Activated CD4-positive, alpha-beta T cell treated with anti-CD3 and anti-CD28 coated beads, Interleukin-2, amount 10 ng/mL, durations not matched to agents 7 days and 5 days (primary cell): ENCODE results near the gene ARPC1A. TPM values are rescaled to one million over a fixed set of nuclear protein-coding genes. Genes with fewer than 3 reads are reported as not detected.
"Not testable (repeated sequence)": the region's sequence is repeated elsewhere in the genome, so short reads cannot be mapped to it uniquely, and the experiment has no call there.

Experiments
- CTCF ChIA-PET: fragments of 350-600 bp; sonication (Branson Sonifier 250); formaldehyde crosslinking; loops from one replicate; lab custom pipeline; 2021; ENCODE audit warnings: antibody characterized with exemption; lab: Charles Lee
- POLR2A ChIA-PET: fragments of 350-600 bp; sonication (Branson Sonifier 250); formaldehyde crosslinking; loops from one replicate; lab custom pipeline; 2021; ENCODE audit warnings: antibody characterized with exemption; lab: Charles Lee
- DNase-seq: peaks from one replicate; pipeline ENCODE4 v3.0.0-alpha.2; 2020
- H3K27ac Mint-ChIP-seq: one replicate; pipeline ENCODE4 v1.8.0; 2021; ENCODE audit warnings: mild to moderate bottlenecking, moderate library complexity, mixed read lengths
- H3K27me3 Mint-ChIP-seq: one replicate; pipeline ENCODE4 v1.8.0; 2021; ENCODE audit warnings: mixed read lengths
- H3K36me3 Mint-ChIP-seq: one replicate; pipeline ENCODE4 v1.8.0; 2021; ENCODE audit warnings: low read depth, mixed read lengths
- H3K4me1 Mint-ChIP-seq: one replicate; pipeline ENCODE4 v1.8.0; 2021; ENCODE audit warnings: mixed read lengths
- H3K4me3 Mint-ChIP-seq: one replicate; pipeline ENCODE4 v1.8.0; 2021; ENCODE audit warnings: mild to moderate bottlenecking, moderate library complexity, mixed read lengths
- H3K9me3 Mint-ChIP-seq: one replicate; pipeline ENCODE4 v1.8.0; 2021; ENCODE audit warnings: mixed read lengths
- total RNA-seq, 2 experiments: library from RNA; stranded (reverse); gene quantifications; one replicate each; pipeline ENCODE4 v1.2.3, GENCODE V29; 2021

ARPC1A gene
- total RNA-seq, 2 experiments from 2014 or later = 51.9 to 56.8 TPM

DNA sequence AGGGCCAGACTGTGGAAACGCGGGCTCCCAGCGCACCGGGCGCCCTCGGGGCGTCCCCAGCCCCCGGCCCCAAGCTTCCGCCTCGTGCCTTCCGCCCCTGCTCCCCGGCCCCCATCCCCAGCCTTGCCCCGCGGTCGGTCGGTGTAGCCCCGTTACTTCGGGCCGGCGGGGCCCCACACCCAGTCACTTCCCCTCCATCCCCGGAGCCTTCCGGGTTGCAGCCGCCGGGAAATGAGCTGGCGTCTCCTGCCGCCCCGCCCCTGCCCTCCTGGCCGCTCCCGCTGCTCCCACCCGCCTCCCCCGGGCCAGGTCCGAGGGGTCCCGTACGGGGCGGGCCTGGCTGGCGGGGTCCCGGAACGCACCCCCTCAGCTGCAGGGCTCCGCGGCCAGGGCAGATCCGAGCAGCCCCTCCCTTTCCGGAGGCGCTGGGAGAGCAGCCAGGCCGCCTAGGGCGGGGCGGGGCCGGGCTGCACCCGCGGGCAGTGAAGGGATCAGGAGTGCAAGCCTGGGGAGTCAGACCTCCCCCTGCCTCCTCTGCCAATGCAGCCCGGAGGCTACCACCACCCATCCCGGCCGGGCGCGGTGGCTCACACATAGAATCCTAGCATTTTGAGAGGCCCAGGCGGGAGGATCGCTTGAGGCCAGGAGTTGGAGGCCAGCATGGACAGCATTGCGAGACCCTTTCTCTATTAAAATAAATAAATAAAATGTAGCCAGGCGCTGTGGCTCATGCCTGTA lies 49.5 kb downstream of the ARPC1A start:
- H3K36me3 Mint-ChIP-seq = peaks cover 25% of the 10 kb centered on the region
- peak overlapping the region; percentile 75 for H3K27ac Mint-ChIP-seq
- CTCF ChIA-PET = interaction anchor here (0.6 kb wide), 1 partner anchor 90 kb away, joined by 3 read pairs; no protein-coding TSS in a partner anchor
- DNase-seq = peak; percentile 72
- peaks cover 42% of the 10 kb centered on the region for H3K4me1 Mint-ChIP-seq
- H3K4me3 Mint-ChIP-seq = peak overlapping the region; percentile 75
- no peaks in the 10 kb centered on the region for H3K27me3 Mint-ChIP-seq
- POLR2A ChIA-PET = interaction anchor here (0.6 kb wide), 1 partner anchor 960 kb away, joined by 3 read pairs; no protein-coding TSS in a partner anchor
- no peaks in the 10 kb centered on the region for H3K9me3 Mint-ChIP-seq

DNA sequence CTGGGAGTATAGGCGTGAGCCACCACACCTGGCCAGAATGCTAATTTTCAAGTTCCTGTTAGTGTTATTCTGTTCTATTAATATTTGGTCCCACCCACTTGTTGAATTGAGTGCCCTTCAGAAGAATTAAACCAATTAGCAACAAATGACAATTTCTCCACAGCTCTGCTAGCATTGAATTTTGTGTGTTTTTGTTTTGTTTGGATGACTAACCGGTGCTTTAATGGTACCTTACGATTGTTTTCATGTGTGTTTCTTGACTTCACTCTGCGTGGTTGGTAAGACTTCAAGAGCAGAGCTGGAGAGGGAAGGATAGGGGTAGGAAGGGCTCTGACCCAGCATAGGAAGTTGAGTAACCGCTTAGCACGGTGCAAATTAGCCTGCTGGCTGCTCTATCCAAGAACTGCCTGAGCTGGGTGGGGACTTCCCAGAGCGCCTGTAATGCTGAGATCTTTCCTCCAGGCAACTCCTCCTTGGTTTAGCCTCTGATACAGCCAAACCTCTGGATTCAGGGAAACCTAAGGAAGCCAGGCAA lies 53.4 kb downstream of the ARPC1A start:
- DNase-seq = peak; percentile 50
- POLR2A ChIA-PET = interaction anchor here (0.6 to 0.9 kb wide), 2 partner anchors 13 to 22 kb away, joined by 3 to 4 read pairs; no protein-coding TSS in a partner anchor
- H3K9me3 Mint-ChIP-seq = no peaks in the 10 kb centered on the region
- H3K4me1 Mint-ChIP-seq = peaks cover 54% of the 10 kb centered on the region
- CTCF ChIA-PET = interaction anchor here (0.6 to 2.8 kb wide), 2 partner anchors 10 to 192 kb away, joined by 3 to 5 read pairs; no protein-coding TSS in a partner anchor
- H3K27me3 Mint-ChIP-seq = no peaks in the 10 kb centered on the region
- peaks cover 48% of the 10 kb centered on the region for H3K36me3 Mint-ChIP-seq
- H3K4me3 Mint-ChIP-seq = peak overlapping the region; percentile 82
- peak overlapping the region; percentile 90 for H3K27ac Mint-ChIP-seq

DNA sequence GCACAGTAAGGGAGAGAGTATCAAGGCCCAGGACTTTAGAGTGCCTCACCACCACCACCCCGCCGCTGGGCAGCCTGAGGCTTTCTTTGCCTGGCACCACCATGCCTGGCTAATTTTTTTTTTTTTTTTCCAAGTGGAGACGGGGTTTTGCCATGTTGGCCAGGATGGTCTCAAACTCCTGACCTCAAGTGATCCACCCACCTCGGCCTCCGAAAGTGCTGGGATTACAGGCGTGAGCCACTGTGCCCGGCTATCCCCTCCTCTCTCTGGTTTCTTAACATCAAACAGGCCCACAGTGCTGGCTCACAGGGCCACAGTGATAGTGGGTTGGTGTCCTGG lies 54.0 kb downstream of the ARPC1A start:
- DNase-seq = not testable (repeated sequence)
- POLR2A ChIA-PET = interaction anchor here (0.6 to 0.9 kb wide), 2 partner anchors 13 to 21 kb away, joined by 3 to 4 read pairs; no protein-coding TSS in a partner anchor
- peaks cover 53% of the 10 kb centered on the region for H3K36me3 Mint-ChIP-seq

DNA sequence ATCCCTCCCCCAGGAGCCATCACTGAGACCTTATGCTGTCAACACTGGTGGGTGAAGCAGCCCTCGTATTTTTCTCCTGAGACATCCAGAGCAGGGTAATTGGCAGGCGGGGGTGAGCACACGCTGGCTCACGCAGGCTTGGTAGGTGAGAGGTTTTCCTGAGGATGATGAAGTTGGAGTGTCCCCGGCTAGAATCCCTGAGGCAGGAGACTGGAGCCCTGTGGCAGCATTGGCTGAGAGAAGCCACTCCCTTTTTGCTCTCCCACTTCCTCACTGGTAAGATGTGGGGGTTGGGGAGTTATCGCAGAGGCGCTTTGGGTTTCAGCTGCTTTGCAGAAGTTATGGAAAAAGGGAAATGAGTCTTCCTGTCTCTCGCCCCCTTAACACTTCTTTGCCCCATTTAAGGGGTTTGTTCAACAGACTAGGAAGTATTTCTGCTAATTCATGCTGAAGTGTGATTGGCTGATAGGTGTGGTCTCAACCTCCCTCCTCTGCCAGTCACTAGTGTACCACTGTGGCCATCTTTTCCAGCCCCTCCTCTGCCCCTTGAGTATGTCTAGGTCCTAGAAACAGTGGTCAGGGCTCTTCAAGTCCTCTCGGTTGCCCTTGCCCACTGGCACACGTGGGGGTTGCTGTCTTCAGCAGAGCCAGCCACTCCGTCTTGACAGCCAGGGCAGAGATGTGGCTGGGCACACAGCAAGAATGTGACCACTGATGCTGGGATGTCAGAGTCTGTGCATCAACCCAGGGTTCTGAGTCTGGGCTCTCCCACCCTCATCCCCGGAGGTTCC lies 54.5 kb downstream of the ARPC1A start:
- peak; percentile 46 for DNase-seq
- Mint-ChIP-seq H3K36me3 (peaks cover 54% of the 10 kb centered on the region), H3K4me1 (peaks cover 60% of the 10 kb centered on the region), H3K27ac (peak overlapping the region; percentile 90), H3K9me3 (no peaks in the 10 kb centered on the region), H3K27me3 (no peaks in the 10 kb centered on the region), H3K4me3 (peak overlapping the region; percentile 82)
- ChIA-PET POLR2A (interaction anchor here (0.9 to 1.0 kb wide), 3 partner anchors 12 to 53 kb away, joined by 3 to 4 read pairs (median 4); partner anchors contain the start of genes BUD31 and PDAP1), CTCF (no interaction called here)

More for the DNA sequence above, 54.0 kb downstream of the ARPC1A start:
- H3K9me3 Mint-ChIP-seq, H3K27me3 Mint-ChIP-seq: not testable (repeated sequence)
- H3K4me3 Mint-ChIP-seq = peak overlapping the region; percentile 82
- H3K4me1 Mint-ChIP-seq = peaks cover 60% of the 10 kb centered on the region
- CTCF ChIA-PET = interaction anchor here (0.6 to 2.8 kb wide), 2 partner anchors 10 to 193 kb away, joined by 3 to 5 read pairs; no protein-coding TSS in a partner anchor
- H3K27ac Mint-ChIP-seq = peak overlapping the region; percentile 90

DNA sequence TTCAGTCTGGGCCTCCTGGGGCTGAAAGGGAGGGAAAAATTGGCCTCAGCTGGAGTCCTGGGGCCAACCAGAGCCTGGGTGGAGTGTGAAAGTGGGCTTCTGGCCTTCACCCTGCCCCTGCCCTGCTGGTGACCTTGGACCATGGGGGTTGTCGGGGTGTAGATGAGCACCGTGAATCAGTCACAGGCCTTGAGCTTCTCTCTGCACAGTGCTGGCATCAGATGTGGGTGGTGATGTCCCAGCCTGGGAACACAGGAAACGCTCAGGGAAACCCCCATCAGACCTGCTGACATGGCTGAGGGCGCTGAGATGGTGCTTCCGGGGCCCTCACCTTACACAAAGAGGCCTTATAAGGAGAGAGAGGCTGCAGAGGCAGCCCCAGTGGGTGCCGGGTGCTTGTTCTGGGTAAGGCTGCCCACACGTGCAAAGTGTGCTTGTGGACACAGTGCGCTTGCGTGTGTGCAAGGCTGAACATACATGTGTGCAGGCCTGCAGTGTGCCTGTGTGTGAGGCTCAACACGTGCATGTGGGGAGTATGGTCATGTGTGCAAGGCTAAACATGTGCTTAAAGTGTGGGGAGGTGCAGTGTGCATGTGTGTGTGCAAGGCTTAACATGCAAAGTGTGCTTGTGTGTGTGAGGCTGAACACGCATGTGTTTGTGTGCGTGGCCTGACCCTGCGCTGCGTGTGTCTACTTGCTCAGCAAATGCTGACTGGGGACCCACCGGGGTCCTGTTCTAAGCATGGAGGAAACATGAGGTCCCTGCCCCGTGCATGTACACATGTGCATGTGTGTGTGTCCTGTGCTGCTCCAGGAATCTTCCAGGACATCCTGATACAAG lies 55.3 kb downstream of the ARPC1A start:
- POLR2A ChIA-PET = interaction anchor here (0.9 to 1.0 kb wide), 3 partner anchors 28 to 1048 kb away, joined by 3 to 4 read pairs (median 3); partner anchors contain the start of genes BUD31, PDAP1 and ZCWPW1
- peak overlapping the region; percentile 90 for H3K27ac Mint-ChIP-seq
- CTCF ChIA-PET = interaction anchor here (0.6 kb wide), 1 partner anchor 9 kb away, joined by 3 read pairs; no protein-coding TSS in a partner anchor
- H3K9me3 Mint-ChIP-seq = no peaks in the 10 kb centered on the region
- H3K4me1 Mint-ChIP-seq = peaks cover 65% of the 10 kb centered on the region
- H3K4me3 Mint-ChIP-seq = peak overlapping the region; percentile 82
- H3K27me3 Mint-ChIP-seq = no peaks in the 10 kb centered on the region
- peaks cover 54% of the 10 kb centered on the region for H3K36me3 Mint-ChIP-seq
- peak; percentile 95 for DNase-seq

DNA sequence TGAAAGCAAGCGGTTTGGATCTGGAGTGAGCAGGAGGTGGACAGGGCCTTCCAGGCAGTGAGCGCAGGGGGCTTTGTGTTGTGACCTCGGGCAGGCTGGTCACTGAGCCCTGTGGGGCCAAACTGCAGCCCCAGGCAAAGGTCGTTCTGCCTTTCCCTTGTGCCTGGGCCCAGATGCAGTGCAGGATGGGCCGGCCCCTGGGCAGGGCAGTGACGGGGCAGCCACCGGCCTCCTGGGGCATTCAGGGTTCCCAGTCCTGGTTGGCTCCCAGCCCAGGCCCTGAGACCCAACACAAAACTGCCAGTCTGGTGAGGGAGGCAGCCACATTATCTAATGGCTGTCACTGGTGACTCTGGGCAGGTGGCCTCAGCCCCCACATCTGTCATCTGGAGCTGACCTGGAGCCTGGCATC lies 56.0 kb downstream of the ARPC1A start:
- H3K27me3 Mint-ChIP-seq = no peaks in the 10 kb centered on the region
- peaks cover 63% of the 10 kb centered on the region for H3K4me1 Mint-ChIP-seq
- H3K27ac Mint-ChIP-seq = peak overlapping the region; percentile 90
- peak overlapping the region; percentile 82 for H3K4me3 Mint-ChIP-seq
- H3K9me3 Mint-ChIP-seq = no peaks in the 10 kb centered on the region
- DNase-seq = no peak
- ChIA-PET CTCF (interaction anchor here (0.7 to 0.8 kb wide), 2 partner anchors 42 to 50 kb away, joined by 3 read pairs; no protein-coding TSS in a partner anchor), POLR2A (interaction anchor here (0.9 kb wide), 1 partner anchor 1047 kb away, joined by 3 read pairs; the partner anchor contains the start of gene ZCWPW1)
- peaks cover 53% of the 10 kb centered on the region for H3K36me3 Mint-ChIP-seq

DNA sequence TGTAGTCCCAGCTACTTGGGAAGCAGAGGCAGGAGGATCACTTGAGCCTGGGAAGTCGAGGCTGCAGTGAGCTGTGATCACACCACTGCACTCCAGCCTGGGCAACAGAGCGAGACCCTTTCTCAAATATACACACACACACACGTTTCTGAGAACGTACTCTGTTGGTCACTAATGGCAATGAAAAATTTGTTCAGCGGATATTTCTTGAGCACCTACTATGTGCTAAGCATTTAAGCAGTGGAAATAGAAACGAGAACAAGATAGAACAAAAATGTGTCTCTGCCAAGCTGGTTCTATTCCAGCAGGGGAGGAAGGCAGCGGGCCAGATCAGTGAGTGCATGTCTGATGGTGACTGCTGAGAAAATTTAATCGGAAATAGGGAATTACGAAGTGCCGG lies 57.5 kb downstream of the ARPC1A start:
- POLR2A ChIA-PET = no interaction called here
- no peak for DNase-seq
- peaks cover 56% of the 10 kb centered on the region for H3K4me1 Mint-ChIP-seq
- no peak overlapping the region for H3K4me3 Mint-ChIP-seq
- H3K27ac Mint-ChIP-seq = no peak overlapping the region
- peaks cover 51% of the 10 kb centered on the region for H3K36me3 Mint-ChIP-seq
- no peaks in the 10 kb centered on the region for H3K27me3 Mint-ChIP-seq
- CTCF ChIA-PET = interaction anchor here (1.3 kb wide), 1 partner anchor 10 kb away, joined by 3 read pairs; no protein-coding TSS in a partner anchor
- H3K9me3 Mint-ChIP-seq = no peaks in the 10 kb centered on the region

DNA sequence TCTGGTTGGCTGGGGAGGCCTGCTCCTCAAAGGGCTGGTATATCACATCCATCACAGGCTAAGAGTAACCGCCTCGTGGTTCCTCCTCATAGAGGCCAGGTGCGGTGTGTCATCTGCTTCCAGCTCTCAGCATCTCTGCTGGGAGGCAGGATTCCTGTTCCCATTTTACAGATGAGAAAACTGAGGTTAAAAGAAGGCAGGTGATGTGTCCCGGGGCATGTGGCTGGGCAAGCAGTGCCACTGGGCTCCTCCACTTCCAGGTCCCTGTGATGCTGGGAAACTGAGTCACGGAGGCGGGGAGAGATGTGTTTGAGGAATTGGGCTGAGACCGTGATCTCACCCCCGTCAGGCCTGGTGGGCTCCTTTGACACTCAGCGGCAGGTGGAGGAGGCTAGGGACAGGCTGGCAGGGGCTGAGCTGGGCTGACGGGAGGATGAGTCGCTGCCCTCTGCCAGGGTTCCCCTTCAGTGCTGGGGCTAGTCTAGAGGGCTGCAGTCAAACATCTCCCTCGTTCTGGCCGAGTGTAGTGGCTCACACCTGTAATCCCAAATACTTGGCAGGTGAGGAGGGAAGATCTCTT lies 58.2 kb downstream of the ARPC1A start:
- no peak overlapping the region for H3K4me3 Mint-ChIP-seq
- ChIA-PET POLR2A (interaction anchor here (0.6 kb wide), 1 partner anchor 27 kb away, joined by 8 read pairs; no protein-coding TSS in a partner anchor), CTCF (no interaction called here)
- peak overlapping the region; percentile 68 for H3K27ac Mint-ChIP-seq
- H3K4me1 Mint-ChIP-seq = peaks cover 54% of the 10 kb centered on the region
- no peaks in the 10 kb centered on the region for H3K27me3 Mint-ChIP-seq
- no peaks in the 10 kb centered on the region for H3K9me3 Mint-ChIP-seq
- peaks cover 54% of the 10 kb centered on the region for H3K36me3 Mint-ChIP-seq
- no peak for DNase-seq

DNA sequence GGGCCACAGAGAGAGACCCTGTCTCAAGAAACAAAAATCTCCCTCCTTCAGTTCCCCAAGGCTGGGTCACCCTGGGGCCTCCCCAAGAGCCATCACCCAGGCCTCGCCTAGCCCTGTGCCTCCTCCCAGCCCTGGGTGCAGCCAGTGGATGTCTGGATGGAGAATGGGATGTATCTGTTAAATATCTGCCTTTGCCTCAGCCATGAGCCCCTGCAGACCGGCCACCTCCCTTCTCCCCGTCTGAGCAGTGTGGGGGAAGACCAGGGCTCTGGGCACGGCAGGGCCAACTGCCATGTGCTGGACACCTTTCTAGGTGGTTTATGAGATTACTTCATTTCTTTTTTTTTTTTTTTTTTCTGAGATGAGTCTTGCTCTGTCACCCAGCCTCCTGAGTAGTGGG lies 58.8 kb downstream of the ARPC1A start:
- Mint-ChIP-seq H3K4me3 (no peak overlapping the region), H3K4me1 (peaks cover 50% of the 10 kb centered on the region), H3K36me3 (peaks cover 52% of the 10 kb centered on the region), H3K27ac (peak overlapping the region; percentile 57), H3K9me3 (no peaks in the 10 kb centered on the region), H3K27me3 (no peaks in the 10 kb centered on the region)
- ChIA-PET POLR2A (interaction anchor here (0.6 kb wide), 1 partner anchor 27 kb away, joined by 8 read pairs; no protein-coding TSS in a partner anchor), CTCF (no interaction called here)
- DNase-seq = no peak

DNA sequence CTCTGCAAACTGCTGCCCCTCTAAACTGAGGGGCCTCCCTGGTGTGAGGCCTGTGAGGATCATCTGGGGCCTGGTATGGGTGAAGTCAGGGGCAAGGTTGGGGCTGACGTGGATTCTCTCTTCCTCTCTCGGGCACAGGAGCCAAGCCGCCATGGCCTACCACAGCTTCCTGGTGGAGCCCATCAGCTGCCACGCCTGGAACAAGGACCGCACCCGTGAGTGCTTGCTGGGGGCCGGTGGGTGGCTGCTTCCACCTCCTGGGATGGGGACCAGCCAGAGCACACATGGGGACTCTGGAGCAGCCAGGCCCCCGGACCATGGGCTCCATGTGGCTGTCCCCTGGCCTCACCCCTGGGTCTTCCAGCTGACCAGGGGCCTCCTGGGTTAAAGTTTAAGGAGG lies 59.9 kb downstream of the ARPC1A start:
- CTCF ChIA-PET = interaction anchor here (0.9 to 1.2 kb wide), 2 partner anchors 18 to 22 kb away, joined by 3 to 4 read pairs; no protein-coding TSS in a partner anchor
- no peaks in the 10 kb centered on the region for H3K9me3 Mint-ChIP-seq
- POLR2A ChIA-PET = no interaction called here
- H3K27ac Mint-ChIP-seq = peak overlapping the region; percentile 9
- H3K36me3 Mint-ChIP-seq = peaks cover 46% of the 10 kb centered on the region
- peaks cover 40% of the 10 kb centered on the region for H3K4me1 Mint-ChIP-seq
- H3K27me3 Mint-ChIP-seq = no peaks in the 10 kb centered on the region
- no peak for DNase-seq
- no peak overlapping the region for H3K4me3 Mint-ChIP-seq
